Panc1 (cell line): Measurements from ENCODE around the gene R3HDML. TPM values are rescaled to one million over a fixed set of nuclear protein-coding genes. Genes with fewer than 3 reads are reported as not detected.

Experiments used
- ATAC-seq: fragments of 200-7000 bp; cut with Tn5 transposase; 2 replicates; pipeline ENCODE4 v1.9.1; 2020; ENCODE audit warnings: mild to moderate bottlenecking, moderate library complexity
- BruUV-seq: library from RNA; stranded (reverse); fragments of 400-500 nt; replicated peaks from 2 replicates; lab custom pipeline; 2021; lab: Mats Ljungman, UMichigan
- CTCF ChIA-PET: fragments of 300-600 bp; sonication (Branson Sonifier 250); formaldehyde crosslinking; loops from one replicate; lab custom pipeline; 2022; ENCODE audit warnings: antibody characterized with exemption; lab: Charles Lee
- POLR2A ChIA-PET: fragments of 300-600 bp; sonication (Branson Sonifier 250); formaldehyde crosslinking; loops from one replicate; lab custom pipeline; 2022; ENCODE audit warnings: antibody characterized with exemption; lab: Charles Lee
- DNase-seq: peaks from one replicate; pipeline ENCODE4 v3.0.0-alpha.2; 2010; ENCODE audit warnings: low read depth, low spot score
- H3K27ac ChIP-seq: 2 replicates; pipeline ENCODE4 v1.5.1; 2011; ENCODE audit warnings: mild to moderate bottlenecking, low read length, inconsistent platforms
- H3K27me3 ChIP-seq: fragments of 200-500 bp; sonication (Bioruptor generic); 2 replicates; pipeline ENCODE4 v1.6.0; 2014; ENCODE audit warnings: low read length, inconsistent platforms; ENCODE audit not compliant: control insufficient read depth, insufficient read depth
- H3K36me3 ChIP-seq: fragments of 200-500 bp; sonication (Bioruptor generic); 2 replicates; pipeline ENCODE4 v1.5.1; 2014; ENCODE audit warnings: inconsistent platforms, mild to moderate bottlenecking, low read length, moderate library complexity; ENCODE audit not compliant: control insufficient read depth, insufficient read depth
- H3K4me1 ChIP-seq: 2 replicates; pipeline ENCODE4 v1.5.1; 2011; ENCODE audit warnings: inconsistent platforms, mild to moderate bottlenecking, low read length, moderate library complexity; ENCODE audit not compliant: control insufficient read depth, insufficient read depth
- H3K4me3 ChIP-seq, 2 experiments: 2 replicates each; pipeline ENCODE4 v1.5.1; 2011 to 2012; ENCODE audit warnings: low read depth in 2 of 2, low read length in 2 of 2, mild to moderate bottlenecking in 2 of 2, inconsistent platforms in 1 of 2, moderate library complexity in 1 of 2
- H3K9me3 ChIP-seq: fragments of 200-500 bp; sonication (Bioruptor generic); 2 replicates; pipeline ENCODE4 v1.5.1; 2014; ENCODE audit warnings: low read depth, mild to moderate bottlenecking, inconsistent platforms, low read length, moderate library complexity; ENCODE audit not compliant: control insufficient read depth, insufficient read depth
- CTCF ChIP-seq: fragments of 450-650 bp; IDR thresholded peaks from 2 replicates; pipeline ENCODE4 v1.5.1; 2017; ENCODE audit warnings: mild to moderate bottlenecking
- POLR2AphosphoS5 ChIP-seq: IDR thresholded peaks from 2 replicates; pipeline ENCODE4 v1.6.1; 2012; ENCODE audit warnings: mild to moderate bottlenecking, low read depth, low read length, moderate library complexity
- REST ChIP-seq, 2 experiments: IDR thresholded peaks; 2 replicates each; pipeline ENCODE4 v1.6.1; 2011 to 2012; ENCODE audit warnings: low read depth in 2 of 2, control low read depth in 1 of 2, low read length in 1 of 2, mild to moderate bottlenecking in 1 of 2, moderate library complexity in 1 of 2; ENCODE audit not compliant: insufficient read depth in 1 of 2
- SIN3A ChIP-seq: IDR thresholded peaks from 2 replicates; pipeline ENCODE4 v1.6.1; 2012; ENCODE audit warnings: low read depth, mild to moderate bottlenecking, low read length, moderate library complexity, borderline replicate concordance; ENCODE audit not compliant: insufficient read depth
- TCF7L2 ChIP-seq: IDR thresholded peaks from 2 replicates; pipeline ENCODE4 v1.6.1; 2011; ENCODE audit warnings: mild to moderate bottlenecking, low read depth, low read length, inconsistent platforms
- in situ Hi-C: cut with HindIII; loops from 2 replicates; pipeline ENCODE4 v1.10.0; 2016; ENCODE audit warnings: low sequenced_read_pairs, low pct_unique_long_range_greater_than_20kb
- intact Hi-C: fragments of 100-400 bp; cut with micrococcal nuclease; formaldehyde crosslinking; loops from one replicate; pipeline ENCODE4 v1.10.0; 2022; ENCODE audit not compliant: unreplicated experiment
- total RNA-seq: library from RNA; stranded (reverse); gene quantifications from one replicate; pipeline ENCODE4 v1.2.1, GENCODE V29; 2021; ENCODE audit not compliant: unreplicated experiment

Gene R3HDML
- total RNA-seq, 1 experiment from 2014 or later: not detected

- Histone ChIP-seq H3K36me3 (no peaks in the 10 kb centered on the region), H3K27me3 (no peaks in the 10 kb centered on the region), H3K27ac (no peak overlapping the region), H3K9me3 (no peaks in the 10 kb centered on the region), H3K4me1 (no peaks in the 10 kb centered on the region), H3K4me3 (no peak overlapping the region)
- TF ChIP-seq TCF7L2: no peak
- no peak for TF ChIP-seq SIN3A
- TF ChIP-seq CTCF: no peak
- TF ChIP-seq REST (IDR thresholded peaks at IDR 0.05; ENCODE audit: insufficient read depth in 1 of 2, low read depth in 2 of 2, low read length in 1 of 2): no peak
- TF ChIP-seq POLR2AphosphoS5: no peak
- ATAC-seq: no peak
- in situ Hi-C loops (no loop called here), intact Hi-C loops (no loop called here)
- POLR2A ChIA-PET: no interaction called here
- CTCF ChIA-PET: no interaction called here
- no peak for DNase-seq
- no TSS peak for BruUV-seq
Observed at GRCh38 chr20:44288252-44288651, 48.6 kb upstream of the R3HDML start.

- POLR2A ChIA-PET: interaction anchor here (0.6 kb wide), 1 partner anchor 630 kb away, joined by 4 read pairs; no protein-coding TSS in a partner anchor
- intact Hi-C loops: no loop called here
- DNase-seq: no peak
- Histone ChIP-seq H3K4me3 (no peak overlapping the region), H3K27me3 (no peaks in the 10 kb centered on the region), H3K27ac (no peak overlapping the region), H3K4me1 (no peaks in the 10 kb centered on the region), H3K9me3 (no peaks in the 10 kb centered on the region), H3K36me3 (no peaks in the 10 kb centered on the region)
- no peak for ATAC-seq
- TF ChIP-seq TCF7L2: no peak
- TF ChIP-seq CTCF: no peak
- no peak for TF ChIP-seq SIN3A
- no peak for TF ChIP-seq POLR2AphosphoS5
- no peak for TF ChIP-seq REST (IDR thresholded peaks at IDR 0.05; ENCODE audit: insufficient read depth in 1 of 2, low read depth in 2 of 2, low read length in 1 of 2)
- in situ Hi-C loops: no loop called here
- no TSS peak for BruUV-seq
- CTCF ChIA-PET: no interaction called here
Observed at GRCh38 chr20:44291754-44292153, 45.1 kb upstream of the R3HDML start.
